Stimulated activated CD4-positive, alpha-beta T cell treated with anti-CD3 and anti-CD28 coated beads, Interleukin-15, amount 100 ng/mL, for 24 hours (primary cell): Measurements from ENCODE around the gene P2RX7.
"Not testable (repeated sequence)": the region's sequence is repeated elsewhere in the genome, so short reads cannot be mapped to it uniquely, and the experiment has no call there.

ENCODE experiments used
- DNase-seq: peaks from one replicate; pipeline ENCODE4 v3.0.0-alpha.2; 2020

The P2RX7 gene

GRCh38 chr12:121175383-121176119 is 42.9 kb downstream of the P2RX7 start:
- DNase-seq = no peak

- DNase-seq = no peak
Observed at GRCh38 chr12:121176826-121177529, 44.3 kb downstream of the P2RX7 start.

- DNase-seq = no peak
Observed at GRCh38 chr12:121181181-121181580, 48.5 kb downstream of the P2RX7 start.

- no peak for DNase-seq
Observed at GRCh38 chr12:121182222-121182893, 49.7 kb downstream of the P2RX7 start.

- DNase-seq = no peak
Observed at GRCh38 chr12:121184425-121184824, 51.7 kb downstream of the P2RX7 start.

- DNase-seq = no peak
Observed at GRCh38 chr12:121184984-121185889, 52.6 kb downstream of the P2RX7 start.

GRCh38 chr12:121186826-121187225 is 54.1 kb downstream of the P2RX7 start:
- no peak for DNase-seq

- no peak for DNase-seq
Observed at GRCh38 chr12:121187501-121187900, 54.8 kb downstream of the P2RX7 start.

GRCh38 chr12:121188227-121188626 is 55.6 kb downstream of the P2RX7 start:
- DNase-seq = no peak

GRCh38 chr12:121189131-121189530 is 56.5 kb downstream of the P2RX7 start:
- DNase-seq = no peak

- DNase-seq = no peak
Observed at GRCh38 chr12:121189619-121190155, 57.0 kb downstream of the P2RX7 start.

- DNase-seq = no peak
Observed at GRCh38 chr12:121190523-121191031, 57.9 kb downstream of the P2RX7 start.

- no peak for DNase-seq
Observed at GRCh38 chr12:121191151-121191550, 58.5 kb downstream of the P2RX7 start.

- DNase-seq = no peak
Observed at GRCh38 chr12:121196902-121197301, 64.2 kb downstream of the P2RX7 start.

GRCh38 chr12:121198949-121199348 is 66.3 kb downstream of the P2RX7 start:
- no peak for DNase-seq

GRCh38 chr12:121201140-121201539 is 68.5 kb downstream of the P2RX7 start:
- DNase-seq = not testable (repeated sequence)

GRCh38 chr12:121202407-121203355 is 70.0 kb downstream of the P2RX7 start:
- no peak for DNase-seq

- no peak for DNase-seq
Observed at GRCh38 chr12:121203482-121203881, 70.8 kb downstream of the P2RX7 start.

- DNase-seq = no peak
Observed at GRCh38 chr12:121205491-121205890, 72.8 kb downstream of the P2RX7 start.

- not testable (repeated sequence) for DNase-seq
Observed at GRCh38 chr12:121208571-121208970, 75.9 kb downstream of the P2RX7 start.

- no peak for DNase-seq
Observed at GRCh38 chr12:121209221-121209620, 76.5 kb downstream of the P2RX7 start.
